Transverse colon (tissue), 4 donors: Measurements from ENCODE around the gene JAKMIP3. TPM values are rescaled to one million over a fixed set of nuclear protein-coding genes. Genes with fewer than 3 reads are reported as not detected.

ENCODE experiments used
- DNase-seq: peaks from one replicate; pipeline ENCODE4 v3.0.0-alpha.2; 2019
- H3K27ac ChIP-seq, 4 donors: fragments of 200-600 bp; sonication (generic); 2 replicates each; pipeline ENCODE4 v1.5.1; 2016 to 2018; ENCODE audit warnings: inconsistent platforms in 4 of 4
- H3K27me3 ChIP-seq: fragments of 200-600 bp; sonication (generic); 2 replicates; pipeline ENCODE4 v1.5.1; 2017; ENCODE audit warnings: inconsistent platforms
- H3K36me3 ChIP-seq, 4 donors: fragments of 200-600 bp; sonication (generic); 2 replicates each; pipeline ENCODE4 v1.5.1; 2017 to 2019; ENCODE audit warnings: inconsistent platforms in 4 of 4
- H3K4me1 ChIP-seq, 4 donors: fragments of 200-600 bp; sonication (generic); 2 replicates each; pipeline ENCODE4 v1.5.1; 2017 to 2020; ENCODE audit warnings: inconsistent platforms in 4 of 4
- H3K4me3 ChIP-seq, 4 donors: fragments of 200-600 bp; sonication (generic); 1 replicate in 1 of 4; 2 replicates in 3 of 4; pipeline versions ENCODE4 v1.5.1 to v1.6.1; 2017 to 2019; ENCODE audit warnings: inconsistent platforms in 4 of 4
- H3K9me3 ChIP-seq, 2 donors: fragments of 200-600 bp; sonication (generic); 2 replicates each; pipeline ENCODE4 v1.5.1; 2017 to 2019; ENCODE audit warnings: inconsistent platforms in 2 of 2
- EP300 ChIP-seq: sonication (generic); formaldehyde crosslinking; IDR thresholded peaks from one replicate; pipeline ENCODE4 v1.6.1; 2017; ENCODE audit warnings: antibody characterized with exemption, low read depth
- POLR2A ChIP-seq: fragments of 450-650 bp; IDR thresholded peaks from one replicate; pipeline ENCODE4 v1.6.1; 2016; ENCODE audit warnings: antibody characterized with exemption, mild to moderate bottlenecking, moderate library complexity
- POLR2AphosphoS5 ChIP-seq, 3 donors: sonication (generic); formaldehyde crosslinking; IDR thresholded peaks; one replicate each; pipeline ENCODE4 v1.6.1; 2016; ENCODE audit warnings: antibody characterized with exemption in 3 of 3
- WGBS, 2 donors: methylation state at CpG; one replicate each; pipeline ENCODE4 v1.1.5; 2018; ENCODE audit warnings: low coverage in 1 of 2; 5-methylcytosine and 5-hydroxymethylcytosine counted together
- in situ Hi-C, 4 donors: fragments of 200-750 bp; cut with MboI; loops; one replicate each; pipeline versions ENCODE4 v1.15.0 to v1.15.1; 2017; ENCODE audit warnings: low sequenced_read_pairs in 3 of 4, low pct_ligation_motif_present in 1 of 4, low pct_unique_long_range_greater_than_20kb in 1 of 4
- intact Hi-C: fragments of 100-400 bp; cut with DNase I; formaldehyde crosslinking; loops from one replicate; pipeline ENCODE4 v1.15.1; 2023; ENCODE audit warnings: low total_unique reads
- total RNA-seq, 4 donors: library from RNA; depleted of rRNA; stranded (reverse); fragments of >200 nt; gene quantifications; one replicate each; pipeline ENCODE4 v1.1.0, GENCODE V29; 2016
- TF ChIP-seq, protein P1 (sequence below), 5 experiments: fragments of 200-600 bp in 3 of 5; fragments of 450-650 bp in 2 of 5; sonication (generic) in 3 of 5; IDR thresholded peaks; 1 replicate in 2 of 5; 2 replicates in 3 of 5; pipeline ENCODE4 v1.5.1; 2016 to 2017; ENCODE audit warnings: antibody characterized with exemption in 5 of 5, inconsistent platforms in 3 of 5, mild to moderate bottlenecking in 2 of 5, moderate library complexity in 1 of 5

The JAKMIP3 gene
- total RNA-seq, 4 donors from 2014 or later: 0.14 to 1.1 (median 0.28) TPM

DNA sequence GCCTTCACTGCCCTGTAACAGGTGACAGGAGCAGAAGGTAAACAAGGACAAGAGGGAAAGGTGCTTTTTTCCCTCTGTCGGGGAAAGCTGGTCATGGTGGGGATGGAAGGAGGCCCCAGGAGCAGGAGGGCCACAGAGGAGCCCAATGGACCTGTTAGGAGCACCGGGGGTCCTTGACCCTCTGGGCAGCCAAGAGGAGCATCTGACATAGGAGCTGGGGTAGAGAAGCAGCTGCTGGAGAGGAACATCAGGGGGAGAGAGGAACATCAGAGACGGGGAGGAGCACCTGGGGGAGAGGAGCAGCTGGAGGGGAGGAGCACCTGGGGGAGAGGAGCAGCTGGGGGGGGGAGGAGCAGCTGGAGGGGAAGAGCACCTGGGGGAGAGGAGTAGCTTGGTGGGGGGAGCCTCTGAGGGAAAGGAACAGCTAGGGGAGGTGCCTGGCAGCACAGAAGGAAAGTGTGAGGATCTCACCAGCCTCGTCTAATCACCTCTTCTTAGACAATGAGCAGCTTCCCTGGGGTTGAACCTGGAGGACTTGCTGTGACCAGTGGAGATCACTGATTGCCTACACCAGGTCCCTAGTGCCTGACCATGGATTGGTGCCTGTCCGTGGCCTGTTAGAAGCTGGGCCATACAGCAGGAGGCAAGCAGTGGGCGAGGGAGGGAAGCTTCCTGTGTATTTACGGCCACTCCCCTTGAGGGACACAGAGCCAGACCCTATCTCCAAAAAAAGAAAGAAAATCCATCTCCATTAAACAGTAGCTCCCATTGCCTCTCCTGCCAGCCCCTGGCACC, 37.6 kb downstream of the JAKMIP3 start:
- H3K9me3 ChIP-seq: no peaks in the 10 kb centered on the region
- no peaks in the 10 kb centered on the region for H3K36me3 ChIP-seq
- no peak for TF ChIP-seq EP300
- intact Hi-C loops (no loop called here), in situ Hi-C loops (no loop called here)
- no peak overlapping the region for H3K27ac ChIP-seq
- H3K27me3 ChIP-seq: no peaks in the 10 kb centered on the region
- 62% methylated on average over 7 of the region's 7 CpGs; no CpG with 5 or more reads in 1 of the 2 donors for WGBS, 2 donors
- no peaks in the 10 kb centered on the region for H3K4me1 ChIP-seq
- no peak for DNase-seq
- no peak overlapping the region for H3K4me3 ChIP-seq

DNA sequence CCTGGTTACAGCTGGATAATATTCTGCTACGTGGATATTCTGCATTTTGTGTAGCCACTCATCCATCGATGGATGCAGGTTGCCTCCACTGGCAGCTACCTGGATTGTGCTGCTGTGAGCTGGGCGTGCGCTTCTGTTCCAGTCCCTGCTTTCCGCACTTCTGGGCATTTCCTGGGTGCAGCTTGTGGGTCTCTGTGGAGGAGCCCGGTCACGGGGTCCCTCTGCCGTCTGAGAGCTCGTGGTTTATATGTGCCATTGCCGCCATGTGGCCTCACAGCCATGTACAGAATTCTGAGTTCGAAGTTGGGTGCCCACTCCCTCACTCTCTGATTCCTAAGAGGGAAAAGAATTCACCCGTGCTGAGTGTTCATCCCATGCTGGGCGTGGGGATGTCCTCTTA, 38.3 kb downstream of the JAKMIP3 start:
- Histone ChIP-seq H3K27ac (no peak overlapping the region), H3K27me3 (no peaks in the 10 kb centered on the region), H3K9me3 (no peaks in the 10 kb centered on the region), H3K4me3 (no peak overlapping the region), H3K36me3 (no peaks in the 10 kb centered on the region), H3K4me1 (no peaks in the 10 kb centered on the region)
- DNase-seq: no peak
- in situ Hi-C loops: no loop called here
- intact Hi-C loops: no loop called here
- WGBS, 2 donors: 71 to 83% methylated on average over 2 to 13 of the region's 13 CpGs
- TF ChIP-seq POLR2AphosphoS5 (IDR thresholded peaks at IDR 0.05) (no peak), EP300 (no peak), POLR2A (no peak)
- TF ChIP-seq, protein P1, sequence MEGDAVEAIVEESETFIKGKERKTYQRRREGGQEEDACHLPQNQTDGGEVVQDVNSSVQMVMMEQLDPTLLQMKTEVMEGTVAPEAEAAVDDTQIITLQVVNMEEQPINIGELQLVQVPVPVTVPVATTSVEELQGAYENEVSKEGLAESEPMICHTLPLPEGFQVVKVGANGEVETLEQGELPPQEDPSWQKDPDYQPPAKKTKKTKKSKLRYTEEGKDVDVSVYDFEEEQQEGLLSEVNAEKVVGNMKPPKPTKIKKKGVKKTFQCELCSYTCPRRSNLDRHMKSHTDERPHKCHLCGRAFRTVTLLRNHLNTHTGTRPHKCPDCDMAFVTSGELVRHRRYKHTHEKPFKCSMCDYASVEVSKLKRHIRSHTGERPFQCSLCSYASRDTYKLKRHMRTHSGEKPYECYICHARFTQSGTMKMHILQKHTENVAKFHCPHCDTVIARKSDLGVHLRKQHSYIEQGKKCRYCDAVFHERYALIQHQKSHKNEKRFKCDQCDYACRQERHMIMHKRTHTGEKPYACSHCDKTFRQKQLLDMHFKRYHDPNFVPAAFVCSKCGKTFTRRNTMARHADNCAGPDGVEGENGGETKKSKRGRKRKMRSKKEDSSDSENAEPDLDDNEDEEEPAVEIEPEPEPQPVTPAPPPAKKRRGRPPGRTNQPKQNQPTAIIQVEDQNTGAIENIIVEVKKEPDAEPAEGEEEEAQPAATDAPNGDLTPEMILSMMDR (IDR thresholded peaks at IDR 0.05): no peak

DNA sequence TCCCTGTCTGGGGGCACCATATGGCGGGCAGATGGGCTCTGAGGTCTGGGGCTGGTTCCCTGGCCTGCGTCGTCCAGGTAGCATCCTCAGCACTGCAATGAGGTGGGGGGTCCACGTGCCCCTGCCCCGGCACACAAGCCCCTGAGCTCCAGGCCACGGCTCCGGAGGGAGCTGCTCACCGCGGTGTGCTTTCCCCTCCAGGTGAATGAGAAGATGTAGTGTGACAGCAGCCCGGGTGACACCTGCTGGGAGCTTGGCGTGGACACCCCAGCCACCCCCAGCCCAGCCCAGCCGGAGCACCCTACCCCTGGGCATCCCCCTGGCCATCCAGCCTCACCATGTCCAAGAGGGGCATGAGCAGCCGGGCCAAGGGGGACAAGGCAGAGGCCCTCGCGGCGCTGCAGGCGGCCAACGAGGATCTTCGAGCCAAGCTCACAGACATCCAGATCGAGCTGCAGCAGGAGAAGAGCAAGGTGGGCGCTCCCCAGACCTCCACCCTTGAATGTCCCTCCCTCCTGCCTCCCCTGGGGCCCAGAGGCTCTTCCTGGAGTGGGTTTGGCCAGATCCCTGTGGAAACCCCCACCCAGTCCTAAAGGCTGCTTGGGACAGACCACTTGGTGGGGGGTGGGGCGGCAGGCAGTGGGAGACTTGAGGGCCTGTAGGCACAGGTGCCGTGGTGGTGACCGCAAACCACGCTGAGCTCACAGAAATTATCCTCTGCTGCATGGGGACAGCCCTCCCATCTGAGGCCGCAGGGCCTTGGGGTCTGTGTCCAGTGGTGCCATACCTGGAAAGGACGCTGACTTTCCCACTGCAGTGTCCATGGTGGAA, 38.9 kb downstream of the JAKMIP3 start:
- Histone ChIP-seq H3K4me3 (no peak overlapping the region), H3K36me3 (no peaks in the 10 kb centered on the region), H3K4me1 (no peaks in the 10 kb centered on the region), H3K9me3 (no peaks in the 10 kb centered on the region), H3K27ac (no peak overlapping the region), H3K27me3 (no peaks in the 10 kb centered on the region)
- in situ Hi-C loops (no loop called here), intact Hi-C loops (no loop called here)
- DNase-seq: no peak
- 85% methylated on average over 27 of the region's 27 CpGs; no CpG with 5 or more reads in 1 of the 2 donors for WGBS, 2 donors
- TF ChIP-seq, protein P1 (IDR thresholded peaks at IDR 0.05): no peak
- TF ChIP-seq POLR2A (no peak), EP300 (no peak), POLR2AphosphoS5 (IDR thresholded peaks at IDR 0.05) (no peak)

DNA sequence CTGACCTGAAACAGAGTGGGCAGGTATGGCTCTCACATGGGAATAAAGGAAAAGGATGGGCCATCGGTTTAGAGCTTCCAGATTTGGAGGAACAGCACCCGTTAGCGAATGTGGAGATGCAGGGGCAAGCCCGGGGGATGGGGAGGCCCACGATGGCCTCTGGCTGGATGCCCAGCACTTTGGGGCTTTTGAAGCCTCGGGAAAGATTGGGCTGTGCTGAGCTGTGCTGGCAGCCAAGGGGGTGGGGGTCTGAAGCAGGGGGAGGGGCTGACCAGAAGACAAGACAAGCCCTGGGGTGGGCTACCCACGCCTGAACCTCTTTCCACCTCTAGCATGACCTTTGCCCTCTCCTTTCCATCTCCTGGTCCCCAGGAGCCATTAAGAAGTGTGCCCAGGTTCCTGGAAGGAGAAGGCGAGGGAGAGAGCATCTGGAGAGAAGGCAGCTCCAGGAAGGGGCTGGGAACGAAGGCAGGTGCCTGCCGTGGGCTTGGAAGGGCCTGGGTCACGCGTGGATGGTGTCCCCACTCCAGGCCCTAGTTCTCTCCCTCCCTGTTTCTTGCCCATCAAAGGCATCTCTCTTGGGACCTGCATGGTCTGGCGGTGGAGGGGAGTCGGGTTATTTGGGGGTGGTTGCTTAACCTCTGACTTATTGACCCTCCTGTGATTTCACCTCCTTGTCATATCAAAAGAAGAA, 39.7 kb downstream of the JAKMIP3 start:
- intact Hi-C loops: no loop called here
- no peak overlapping the region for H3K4me3 ChIP-seq
- DNase-seq: no peak
- no peaks in the 10 kb centered on the region for H3K36me3 ChIP-seq
- no peak for TF ChIP-seq POLR2A
- no peak for TF ChIP-seq POLR2AphosphoS5 (IDR thresholded peaks at IDR 0.05)
- TF ChIP-seq, protein P1 (IDR thresholded peaks at IDR 0.05): no peak
- TF ChIP-seq EP300: no peak
- H3K9me3 ChIP-seq: no peaks in the 10 kb centered on the region
- in situ Hi-C loops: no loop called here
- no peak overlapping the region for H3K27ac ChIP-seq
- no peaks in the 10 kb centered on the region for H3K27me3 ChIP-seq
- 64 to 100% methylated on average over 2 to 14 of the region's 14 CpGs for WGBS, 2 donors
- no peaks in the 10 kb centered on the region for H3K4me1 ChIP-seq
